CD4-positive, alpha-beta T cell treated with Interleukin-17A for 1 hour (primary cell): ENCODE measurements around the gene SUV39H2.
"Not testable (repeated sequence)": the region's sequence is repeated elsewhere in the genome, so short reads cannot be mapped to it uniquely, and the experiment has no call there.

Source experiments
- DNase-seq: peaks from one replicate; pipeline ENCODE4 v3.0.0-alpha.2; 2020

The SUV39H2 gene

DNA sequence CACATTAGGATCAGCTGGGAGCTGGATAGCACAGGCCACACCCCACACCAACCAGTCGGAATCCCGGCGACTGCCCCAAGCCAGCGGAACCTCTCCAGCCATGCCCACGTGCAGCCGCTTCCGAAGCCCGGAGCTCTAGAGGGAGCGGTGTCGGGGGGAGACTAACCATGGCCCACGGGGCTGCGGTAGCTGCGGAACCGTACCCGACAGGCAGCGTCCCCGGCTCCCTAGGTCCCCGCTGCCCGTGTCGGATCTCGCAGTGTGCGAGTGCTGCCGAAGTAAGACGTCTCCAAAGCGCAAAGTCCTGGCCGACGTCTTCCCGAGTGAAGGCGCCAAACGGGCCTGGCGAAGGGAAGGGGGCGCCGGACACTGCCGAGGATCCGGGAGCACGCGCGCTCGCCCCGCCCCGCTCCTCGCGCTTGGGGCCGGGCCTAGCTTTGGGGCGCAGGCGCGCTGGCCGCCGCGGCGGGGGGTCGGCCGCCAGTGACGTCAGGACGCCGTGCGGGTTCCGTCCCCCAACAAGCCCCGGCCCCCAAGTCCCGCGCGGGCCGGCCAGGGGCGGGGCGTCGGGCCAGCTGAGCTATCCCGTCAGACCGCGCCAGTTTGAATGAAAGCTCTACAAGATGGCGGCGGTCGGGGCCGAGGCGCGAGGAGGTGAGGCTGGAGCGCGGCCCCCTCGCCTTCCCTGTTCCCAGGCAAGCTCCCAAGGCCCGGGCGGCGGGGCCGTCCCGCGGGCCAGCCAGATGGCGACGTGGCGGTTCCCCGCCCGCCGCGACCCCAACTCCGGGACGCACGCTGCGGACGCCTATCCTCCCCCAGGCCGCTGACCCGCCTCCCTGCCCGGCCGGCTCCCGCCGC, at the start of gene SUV39H2:
Gene SUV39H2, plus strand, starts transcription at position 601 of the 858 bp plus-strand sequence. Its CDS starts 23 bp downstream, at position 624.
- DNase-seq: peak; percentile 93

GRCh38 chr10:14833106-14833505, 45.6 kb upstream of the SUV39H2 start:
- no peak for DNase-seq

DNA sequence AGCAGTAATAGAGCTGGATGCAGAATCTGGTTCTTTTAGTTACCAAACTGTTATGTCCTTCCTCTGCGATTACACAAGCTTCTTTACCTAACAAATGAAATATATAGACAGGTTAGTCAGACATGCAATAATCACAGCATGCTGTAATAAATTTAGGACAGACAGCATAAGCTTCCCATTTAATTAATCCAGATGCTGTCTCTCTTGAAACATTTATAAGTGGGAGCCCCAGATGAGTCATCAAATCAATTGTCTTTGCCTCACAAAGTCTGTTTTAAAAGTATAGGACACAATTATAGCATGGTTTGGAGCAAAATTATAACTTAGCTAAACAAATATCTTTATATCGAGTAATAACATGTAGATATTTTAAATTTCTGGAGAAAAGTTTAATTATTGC, 42.5 kb upstream of the SUV39H2 start:
- no peak for DNase-seq

DNA sequence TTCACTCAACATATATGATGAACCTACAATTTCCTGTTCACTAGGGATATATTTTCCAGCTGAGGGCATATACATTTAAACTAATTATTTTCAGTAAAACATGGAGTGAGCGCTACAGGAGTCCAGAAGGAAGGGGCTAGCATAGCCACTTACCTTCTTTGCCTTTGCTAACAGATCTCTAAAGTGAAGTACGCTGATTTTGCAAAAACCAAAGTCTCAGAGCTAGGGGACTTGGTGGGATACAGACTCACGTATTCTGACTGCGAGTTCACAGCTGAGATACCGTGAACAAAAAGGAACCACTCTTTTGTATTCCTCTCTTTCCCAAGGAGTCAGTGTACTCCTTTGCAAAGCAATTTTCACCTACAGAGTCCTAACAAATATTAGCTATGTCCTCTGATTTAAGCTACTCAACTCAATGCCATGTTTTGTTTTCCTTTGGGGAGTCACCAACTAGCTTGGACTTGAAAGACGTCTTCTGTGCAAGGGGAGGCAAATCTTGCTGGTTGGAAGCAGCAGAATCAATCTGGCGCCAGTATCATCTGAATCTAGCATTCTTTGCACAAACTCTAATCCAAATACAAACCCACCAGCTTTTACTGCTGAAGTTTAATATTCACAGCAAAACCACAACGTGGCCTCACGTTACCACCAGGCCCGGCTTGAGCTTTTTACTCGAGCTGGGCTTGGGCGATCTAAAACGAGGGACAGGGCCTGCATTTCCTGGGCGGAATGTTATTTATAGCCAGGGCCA, 41.5 kb upstream of the SUV39H2 start:
- no peak for DNase-seq

- DNase-seq: peak; percentile 99
Observed at GRCh38 chr10:14837757-14838581, 40.7 kb upstream of the SUV39H2 start, which contains the start of the genes CDNF, HSPA14 and MSANTD7. CDNF (minus strand) TSS chr10:14838037; CDS start chr10:14837946, 91 bp downstream. HSPA14 (plus strand) TSS chr10:14838306; CDS start chr10:14838403, 97 bp downstream. MSANTD7 (plus strand) TSS chr10:14838306; CDS start chr10:14842285, 3,979 bp downstream.

GRCh38 chr10:14838582-14839304, 39.9 kb upstream of the SUV39H2 start:
- peak; percentile 32 for DNase-seq

GRCh38 chr10:14839305-14839695, 39.4 kb upstream of the SUV39H2 start:
- no peak for DNase-seq

DNA sequence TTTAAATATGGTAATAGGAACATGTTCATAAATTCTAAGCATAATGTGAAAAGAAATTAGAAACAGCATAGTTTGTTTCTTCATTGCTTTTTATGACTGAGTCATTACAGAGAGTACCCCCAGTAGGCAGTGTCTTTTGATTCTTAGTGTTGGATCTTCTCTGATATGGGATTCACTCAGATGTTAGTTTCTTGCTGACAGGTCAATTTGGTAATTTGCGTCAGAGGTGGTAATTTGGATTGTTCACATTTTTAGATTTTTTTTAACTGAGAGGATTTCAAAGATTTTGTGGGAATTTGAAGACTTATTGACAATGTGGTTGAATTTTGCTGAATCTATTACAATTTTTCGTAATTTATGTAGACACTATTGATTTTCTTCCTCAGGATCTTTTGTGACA, 38.5 kb upstream of the SUV39H2 start:
- DNase-seq: no peak

DNA sequence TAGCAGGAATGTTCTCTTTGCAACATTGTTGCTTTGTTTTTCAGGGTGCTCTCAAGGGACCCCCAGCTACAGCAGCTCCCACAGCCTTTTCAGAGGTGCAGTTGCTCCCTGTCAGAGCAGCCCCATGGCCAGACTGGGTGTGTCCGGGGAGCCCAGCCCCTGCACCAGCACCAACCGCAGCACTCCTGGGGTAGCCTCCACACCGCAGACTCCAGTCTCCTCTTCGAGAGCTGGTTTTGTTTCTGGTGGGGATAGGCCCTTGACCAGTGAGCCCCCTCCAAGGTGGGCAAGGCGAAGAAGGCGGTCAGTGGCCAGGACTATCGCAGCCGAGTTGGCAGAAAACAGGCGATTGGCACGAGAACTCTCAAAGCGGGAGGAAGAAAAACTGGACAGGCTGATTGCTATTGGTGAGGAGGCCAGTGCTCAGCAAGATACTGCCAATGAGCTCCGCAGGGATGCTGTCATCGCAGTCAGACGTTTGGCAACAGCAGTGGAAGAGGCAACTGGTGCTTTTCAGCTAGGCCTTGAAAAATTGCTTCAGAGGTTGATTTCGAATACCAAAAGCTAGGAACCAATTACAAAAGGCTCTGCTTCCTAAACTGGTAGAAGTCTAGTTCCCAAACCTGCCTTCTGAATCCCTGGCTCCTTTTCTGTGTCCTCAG, 35.2 kb upstream of the SUV39H2 start:
- no peak for DNase-seq

GRCh38 chr10:14844948-14845347, 33.7 kb upstream of the SUV39H2 start:
- no peak for DNase-seq

DNA sequence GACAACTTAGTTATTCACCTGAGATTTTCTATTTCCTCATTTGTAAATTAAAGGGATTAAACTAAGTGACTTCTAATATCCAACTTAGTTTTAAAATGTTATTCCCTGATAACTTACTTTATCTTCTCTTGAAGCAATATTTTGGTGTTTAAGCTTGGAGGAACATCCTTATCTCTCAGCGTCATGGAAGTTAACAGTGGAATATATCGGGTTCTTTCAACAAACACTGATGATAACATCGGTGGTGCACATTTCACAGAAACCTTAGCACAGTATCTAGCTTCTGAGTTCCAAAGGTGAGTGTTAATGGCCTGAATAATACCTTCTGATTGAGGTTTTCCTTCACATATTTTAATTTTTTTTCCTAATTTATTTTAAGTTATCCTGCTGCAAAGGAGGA, 26.4 kb upstream of the SUV39H2 start:
- no peak for DNase-seq

DNA sequence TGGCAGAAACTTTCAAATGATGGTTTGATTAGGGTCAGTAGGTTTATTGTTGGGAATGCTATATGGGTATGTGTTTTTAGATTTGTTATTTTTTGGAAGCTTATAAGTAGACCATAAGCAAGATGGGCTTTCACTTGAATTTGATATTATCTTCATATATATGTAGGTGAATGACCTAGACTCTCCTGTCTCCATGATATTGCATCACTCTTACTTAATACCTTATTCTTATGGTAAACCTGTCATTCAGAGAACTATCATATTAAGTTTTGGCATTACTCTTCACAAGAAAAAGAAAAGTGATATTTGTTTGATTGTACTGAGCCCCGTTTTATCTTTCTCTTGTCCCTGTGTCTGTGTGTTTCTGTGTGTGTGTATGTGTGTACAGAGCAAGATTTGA, 23.2 kb upstream of the SUV39H2 start:
- DNase-seq: no peak

GRCh38 chr10:14858338-14858960, 20.2 kb upstream of the SUV39H2 start:
- DNase-seq: no peak

GRCh38 chr10:14859043-14859442, 19.6 kb upstream of the SUV39H2 start:
- DNase-seq: no peak

GRCh38 chr10:14859775-14860174, 18.9 kb upstream of the SUV39H2 start:
- DNase-seq: no peak

- DNase-seq: no peak
Observed at GRCh38 chr10:14860791-14861190, 17.9 kb upstream of the SUV39H2 start.

DNA sequence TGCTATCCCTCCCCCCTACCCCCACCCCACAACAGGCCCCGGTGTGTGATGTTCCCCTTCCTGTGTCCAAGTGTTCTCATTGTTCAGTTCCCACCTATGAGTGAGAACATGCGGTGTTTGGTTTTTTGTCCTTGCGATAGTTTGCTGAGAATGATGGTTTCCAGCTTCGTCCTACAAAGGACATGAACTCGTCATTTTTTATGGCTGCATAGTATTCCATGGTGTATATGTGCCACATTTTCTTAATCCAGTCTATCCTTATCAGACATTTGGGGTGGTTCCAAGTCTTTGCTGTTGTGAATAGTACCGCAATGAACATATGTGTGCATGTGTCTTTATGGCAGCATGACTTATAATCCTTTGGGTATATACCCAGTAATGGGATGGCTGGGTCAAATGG, 14.2 kb upstream of the SUV39H2 start:
- not testable (repeated sequence) for DNase-seq

GRCh38 chr10:14864871-14865270, 13.8 kb upstream of the SUV39H2 start:
- not testable (repeated sequence) for DNase-seq

DNA sequence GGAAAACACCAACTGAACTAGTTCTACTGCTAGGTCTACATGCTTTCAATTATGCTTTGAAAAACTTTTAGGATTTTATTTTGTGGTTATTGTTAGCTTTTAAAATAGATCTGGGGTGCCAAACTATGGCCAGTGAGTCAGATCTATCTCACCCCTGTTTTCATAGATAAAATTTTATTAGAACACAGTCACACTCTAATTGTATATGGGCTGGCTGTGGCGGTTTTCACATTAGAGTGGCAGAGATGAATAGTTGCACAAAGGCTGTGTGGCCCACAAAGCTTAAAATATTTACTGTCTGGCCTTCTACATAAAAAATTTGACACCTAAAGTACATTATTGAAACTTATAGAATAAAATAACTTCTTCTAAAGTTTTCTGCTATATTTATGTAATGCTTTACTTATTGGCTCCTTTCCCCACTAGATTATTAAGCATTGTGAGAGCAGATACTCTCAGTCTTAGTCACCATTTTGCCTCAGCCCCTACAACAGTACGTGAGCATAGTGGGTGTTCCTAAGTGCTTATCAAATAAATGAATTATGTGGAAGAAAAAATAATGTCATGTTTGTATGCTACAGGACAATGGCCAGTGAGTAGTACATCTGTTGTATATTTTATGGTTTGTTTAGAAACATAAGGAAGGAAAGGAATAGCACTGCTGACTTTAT, 5.4 kb upstream of the SUV39H2 start:
- DNase-seq: no peak

GRCh38 chr10:14875941-14876340, 2.7 kb upstream of the SUV39H2 start:
- no peak for DNase-seq

DNA sequence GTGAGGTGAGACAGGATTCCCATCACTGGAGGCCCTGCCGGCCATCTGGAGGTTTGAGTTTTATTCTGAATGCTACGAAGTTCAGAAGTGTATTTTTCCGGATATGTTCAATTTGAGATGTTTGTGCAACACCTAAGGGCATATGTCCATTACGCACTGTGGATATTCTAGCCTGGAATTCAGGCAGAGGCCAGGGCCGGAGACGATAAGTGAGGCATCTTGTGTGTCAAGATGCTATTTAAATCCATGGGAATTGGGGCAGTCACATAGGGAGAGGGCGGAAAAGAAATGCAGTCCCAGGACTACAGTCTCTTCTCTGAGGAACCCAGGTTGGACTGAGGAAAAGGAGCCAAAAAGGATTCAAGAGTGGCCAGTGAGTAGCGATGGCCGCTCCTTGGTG, 1.9 kb upstream of the SUV39H2 start:
- DNase-seq: no peak
